Rectal smooth muscle tissue (tissue), 1 donor: ENCODE data around the gene ELL.
"Not testable (repeated sequence)": the region's sequence is repeated elsewhere in the genome, so short reads cannot be mapped to it uniquely, and the experiment has no call there.

Experiments used
- H3K27ac ChIP-seq: one replicate; pipeline ENCODE4 v1.7.0; 2013; ENCODE audit warnings: low read depth, low read length, inconsistent platforms
- H3K27me3 ChIP-seq: one replicate; pipeline ENCODE4 v1.7.0; 2013; ENCODE audit warnings: low read length; ENCODE audit not compliant: control insufficient read depth, insufficient read depth
- H3K36me3 ChIP-seq: one replicate; pipeline ENCODE4 v1.7.0; 2013; ENCODE audit warnings: low read length; ENCODE audit not compliant: control insufficient read depth, insufficient read depth
- H3K4me1 ChIP-seq: one replicate; pipeline ENCODE4 v1.7.0; 2013; ENCODE audit warnings: low read length; ENCODE audit not compliant: control insufficient read depth, insufficient read depth
- H3K4me3 ChIP-seq: one replicate; pipeline ENCODE4 v1.7.0; 2013; ENCODE audit warnings: low read length
- H3K9ac ChIP-seq: one replicate; pipeline ENCODE4 v1.7.0; 2013; ENCODE audit warnings: low read length

ELL gene

DNA sequence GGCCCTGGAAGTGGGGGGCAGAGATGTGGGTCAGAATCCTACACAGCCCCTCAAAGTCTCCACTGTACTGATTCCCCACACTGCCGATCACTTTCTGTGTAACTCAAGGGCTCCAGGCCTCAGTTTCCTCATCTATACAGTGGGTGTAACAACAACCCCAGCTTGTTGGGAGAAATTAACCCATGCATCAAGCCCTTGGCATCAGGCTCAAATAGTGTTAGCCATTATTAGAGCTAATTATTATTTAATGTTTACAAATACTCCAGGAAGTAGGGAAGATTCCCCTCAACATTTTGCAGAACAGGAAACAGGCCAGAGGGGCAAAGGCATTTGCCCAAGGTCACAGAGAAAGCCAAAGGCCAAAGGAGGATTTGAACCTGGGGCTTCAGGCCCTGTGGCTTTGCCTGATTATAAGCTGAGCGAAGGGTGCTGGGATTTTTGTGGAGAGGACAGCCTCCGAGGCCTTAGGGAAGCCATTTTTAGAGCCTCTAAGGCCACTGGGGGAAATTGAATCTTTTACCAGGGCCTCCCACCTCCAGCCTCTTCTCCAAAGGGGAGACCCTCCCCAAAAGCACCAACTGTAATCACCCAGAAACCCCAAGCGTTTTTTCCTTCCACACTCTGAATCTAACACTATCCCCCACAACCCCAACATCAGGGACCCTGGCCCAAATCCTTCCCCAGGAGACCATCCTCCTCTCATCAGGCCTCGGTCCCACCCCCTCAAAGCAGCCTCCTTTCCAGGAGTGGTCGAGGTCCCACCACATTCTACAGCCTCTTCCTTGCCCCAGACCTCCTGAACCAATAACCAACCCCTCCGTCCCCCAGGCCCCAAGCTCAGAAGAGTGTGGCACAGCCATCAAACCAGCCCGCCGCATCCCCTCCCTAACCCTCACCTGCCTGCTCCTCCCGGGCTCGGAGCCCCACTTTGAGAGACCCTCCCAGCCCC is 20.4 kb upstream of the ELL start:
- Histone ChIP-seq H3K4me1 (peaks cover 2% of the 10 kb centered on the region), H3K36me3 (peaks cover 5% of the 10 kb centered on the region), H3K9ac (peak overlapping the region; percentile 80), H3K27ac (peak overlapping the region; percentile 72), H3K4me3 (peak overlapping the region; percentile 52), H3K27me3 (no peaks in the 10 kb centered on the region)

DNA sequence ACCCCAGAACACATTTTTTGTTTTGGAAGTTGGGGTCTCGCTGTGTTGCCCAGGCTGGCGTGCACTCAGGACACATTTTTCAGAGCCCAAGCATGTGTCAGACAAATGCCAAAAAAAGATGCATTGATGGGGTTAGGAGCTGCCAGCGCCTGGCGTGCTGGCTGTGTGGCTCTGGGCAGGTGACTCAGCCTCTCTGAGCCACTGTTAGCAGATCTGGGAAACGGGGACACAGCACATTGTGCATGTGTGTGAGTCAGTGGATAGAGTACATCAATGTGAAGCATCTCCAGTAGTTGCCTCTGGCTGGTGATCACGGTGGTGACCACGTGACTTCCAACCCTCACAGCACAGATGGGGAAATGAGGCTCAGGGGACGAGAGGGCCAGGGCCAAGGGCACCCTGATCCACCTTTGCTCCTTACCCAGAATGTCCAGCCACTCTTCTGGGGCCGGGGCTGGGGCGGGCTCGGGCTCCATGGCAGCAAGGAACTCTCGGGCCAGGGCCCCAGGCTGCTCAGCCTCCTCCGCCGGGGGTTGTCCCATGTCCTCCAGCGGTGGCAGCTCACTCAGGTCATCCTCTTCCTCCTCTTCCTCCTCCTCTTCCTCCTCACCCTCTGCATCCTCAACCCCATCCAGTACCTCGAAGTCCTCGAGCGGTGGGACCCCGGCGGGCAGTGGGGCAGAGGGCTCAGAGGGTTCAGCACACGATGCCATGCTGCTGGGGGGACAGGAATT is 19.6 kb upstream of the ELL start:
- no peaks in the 10 kb centered on the region for H3K27me3 ChIP-seq
- H3K9ac ChIP-seq: no peak overlapping the region
- peak overlapping the region; percentile 72 for H3K27ac ChIP-seq
- peaks cover 12% of the 10 kb centered on the region for H3K36me3 ChIP-seq
- H3K4me3 ChIP-seq: no peak overlapping the region
- peaks cover 2% of the 10 kb centered on the region for H3K4me1 ChIP-seq

DNA sequence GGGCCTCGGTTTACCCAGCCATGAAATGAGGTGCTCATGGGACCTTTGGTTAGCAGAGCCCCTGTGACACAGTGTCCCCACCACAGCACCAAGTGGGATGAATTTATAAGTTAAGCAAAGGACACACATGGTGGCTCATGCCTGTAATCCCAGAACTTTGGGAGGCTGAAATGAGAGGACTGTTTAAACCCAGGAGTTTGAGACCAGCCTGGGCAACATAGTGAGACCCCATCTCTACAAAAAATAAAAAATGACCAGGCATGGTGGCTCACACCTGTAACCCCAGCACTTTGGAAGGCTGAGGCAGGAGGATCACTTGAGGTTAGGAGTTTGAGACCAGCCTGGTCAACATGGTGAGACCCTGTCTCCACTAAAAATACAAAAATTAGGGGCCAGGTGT is 18.3 kb upstream of the ELL start:
- not testable (repeated sequence) for H3K4me1 ChIP-seq, H3K4me3 ChIP-seq, H3K9ac ChIP-seq, H3K27me3 ChIP-seq, H3K27ac ChIP-seq
- H3K36me3 ChIP-seq: peaks cover 18% of the 10 kb centered on the region

DNA sequence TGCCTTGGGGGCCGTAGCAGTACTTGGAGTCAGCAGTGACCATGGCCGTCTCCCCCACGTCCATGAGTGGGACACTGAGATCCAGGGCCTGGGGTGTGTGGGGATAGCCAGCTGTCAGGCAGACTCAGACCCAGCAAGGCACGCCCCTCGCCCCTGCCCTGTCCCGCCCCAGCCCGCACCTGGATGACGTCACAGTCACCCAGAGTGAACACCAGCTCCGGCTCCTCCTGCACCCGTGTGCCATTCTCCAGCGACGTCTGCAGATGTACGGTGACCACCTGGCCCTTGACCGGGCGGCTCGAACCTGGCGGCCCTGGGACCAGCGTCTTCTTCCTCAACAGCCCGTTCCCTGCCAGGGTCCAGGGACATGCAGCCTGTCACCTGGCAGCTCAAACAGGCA is 17.5 kb upstream of the ELL start:
- Histone ChIP-seq H3K4me3 (no peak overlapping the region), H3K36me3 (peaks cover 18% of the 10 kb centered on the region), H3K4me1 (peaks cover 2% of the 10 kb centered on the region), H3K9ac (no peak overlapping the region), H3K27ac (no peak overlapping the region), H3K27me3 (no peaks in the 10 kb centered on the region)

DNA sequence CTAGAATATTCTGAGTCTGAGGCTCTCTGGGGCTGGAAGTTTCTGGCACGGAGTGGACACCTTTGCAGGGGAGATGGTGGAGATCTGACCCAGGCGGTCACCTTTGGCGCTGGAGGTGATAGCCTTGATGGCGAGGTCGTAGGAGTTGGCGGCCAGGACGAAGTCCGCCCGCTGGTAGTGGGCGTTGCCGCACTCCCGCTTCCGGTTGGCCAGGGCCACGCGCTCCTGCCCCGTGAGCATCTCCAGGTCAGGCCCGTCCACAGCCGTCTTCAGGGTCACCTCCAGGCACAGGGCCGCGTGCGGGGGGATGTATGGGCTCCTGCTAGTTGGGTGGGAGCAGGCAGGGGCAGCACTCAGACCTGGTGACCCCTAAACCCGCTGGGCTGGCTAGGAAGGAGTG is 16.2 kb upstream of the ELL start:
- H3K4me3 ChIP-seq: no peak overlapping the region
- no peak overlapping the region for H3K9ac ChIP-seq
- H3K4me1 ChIP-seq: peaks cover 2% of the 10 kb centered on the region
- H3K27me3 ChIP-seq: no peaks in the 10 kb centered on the region
- H3K36me3 ChIP-seq: peaks cover 20% of the 10 kb centered on the region
- H3K27ac ChIP-seq: no peak overlapping the region

DNA sequence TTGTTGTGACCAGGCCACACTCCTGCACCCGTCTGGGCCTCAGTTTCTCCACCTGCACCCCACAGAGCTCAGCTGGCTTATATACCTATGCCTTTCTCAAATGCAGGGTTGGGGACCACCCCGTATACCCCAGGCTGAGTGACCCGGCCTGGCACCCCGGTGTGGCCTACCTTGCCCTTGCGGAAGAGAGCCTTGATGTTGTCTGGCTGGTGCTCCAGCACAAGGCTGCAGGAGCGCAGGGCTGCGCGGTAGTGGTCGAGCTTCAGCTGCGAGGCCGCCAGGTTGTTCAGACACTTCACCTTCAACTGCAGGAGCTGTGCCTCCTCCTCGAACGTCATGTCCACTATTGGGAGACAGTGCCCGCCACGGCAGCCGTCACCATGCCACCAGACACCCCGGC is 15.6 kb upstream of the ELL start:
- Histone ChIP-seq H3K27me3 (no peaks in the 10 kb centered on the region), H3K27ac (no peak overlapping the region), H3K4me1 (peaks cover 2% of the 10 kb centered on the region), H3K4me3 (no peak overlapping the region), H3K36me3 (peaks cover 27% of the 10 kb centered on the region), H3K9ac (no peak overlapping the region)

DNA sequence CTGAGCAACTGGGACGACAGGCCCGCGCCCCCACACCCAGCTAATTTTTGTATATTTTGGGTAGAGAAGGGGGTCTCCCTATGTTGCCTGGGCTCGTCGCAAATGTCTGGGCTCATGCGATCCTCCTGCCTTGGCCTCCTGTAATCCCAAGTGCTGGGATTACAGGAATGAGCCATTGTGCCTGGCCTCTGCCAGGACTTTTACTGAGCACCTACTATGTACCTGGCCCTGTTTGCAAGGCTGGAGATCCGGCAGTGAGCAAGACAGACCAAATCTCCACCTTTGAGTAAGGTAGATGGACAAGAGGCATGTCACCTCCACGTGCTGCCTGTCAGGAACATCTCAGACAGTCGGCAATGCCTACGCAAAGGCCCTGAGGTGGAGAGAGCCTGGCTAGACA is 14.6 kb upstream of the ELL start:
- Histone ChIP-seq H3K27me3 (no peaks in the 10 kb centered on the region), H3K4me1 (no peaks in the 10 kb centered on the region), H3K9ac (no peak overlapping the region), H3K36me3 (peaks cover 34% of the 10 kb centered on the region), H3K4me3 (no peak overlapping the region), H3K27ac (no peak overlapping the region)

DNA sequence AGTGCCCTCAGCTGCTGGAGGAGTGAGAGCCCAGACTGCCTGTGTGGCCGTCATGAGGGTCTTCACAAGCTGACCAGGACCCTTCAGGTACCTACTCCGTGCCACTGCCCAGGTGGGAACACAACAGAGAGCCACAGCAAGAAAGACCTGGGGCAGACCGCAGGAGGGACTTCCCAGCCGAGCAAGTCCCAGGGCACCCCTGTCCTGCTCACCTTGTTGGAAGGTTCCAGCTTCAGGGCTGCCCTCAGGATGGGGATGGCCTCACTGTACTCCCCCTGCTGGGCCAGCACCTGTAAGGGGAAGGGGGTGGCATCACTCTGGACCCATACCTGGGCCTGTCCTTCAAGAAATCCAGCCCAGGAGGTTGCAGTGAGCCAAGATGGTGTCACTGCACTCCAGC is 11.2 kb upstream of the ELL start:
- Histone ChIP-seq H3K4me3 (no peak overlapping the region), H3K36me3 (peaks cover 35% of the 10 kb centered on the region), H3K27ac (no peak overlapping the region), H3K4me1 (no peaks in the 10 kb centered on the region), H3K27me3 (no peaks in the 10 kb centered on the region), H3K9ac (no peak overlapping the region)

DNA sequence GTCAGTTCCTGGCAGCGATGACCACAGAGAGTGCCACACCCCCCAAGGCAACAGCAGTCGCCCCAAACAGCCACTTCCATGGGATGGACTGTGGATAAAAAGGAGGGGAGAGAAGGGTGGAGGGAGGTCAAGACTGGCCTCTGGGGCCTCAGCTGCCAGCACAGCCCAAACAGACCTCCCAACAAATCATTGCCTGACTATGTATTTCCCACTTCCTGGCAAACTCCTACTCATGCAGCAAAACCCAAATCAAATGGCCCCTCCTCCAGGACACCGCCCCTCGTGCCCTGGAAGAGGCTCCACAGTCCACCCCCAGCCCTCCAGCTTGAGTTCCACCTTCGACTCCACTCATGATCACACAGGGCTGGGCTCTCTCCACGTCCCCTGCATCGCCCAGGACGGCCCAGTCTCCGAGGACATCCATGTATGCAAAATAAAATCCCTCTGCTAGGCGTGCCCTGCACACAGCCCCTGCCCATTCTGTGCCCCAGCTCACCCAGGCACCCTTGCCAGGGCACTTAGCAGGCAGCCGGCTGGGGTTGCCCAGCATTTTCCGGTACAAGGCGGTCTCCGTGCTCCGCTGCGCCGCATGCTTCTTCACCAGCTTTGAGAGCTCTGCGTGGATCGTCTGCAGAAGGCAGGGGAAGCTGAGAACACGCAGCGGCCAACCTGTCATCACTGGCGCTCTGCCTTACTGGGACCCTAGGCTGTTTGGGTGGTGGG is 10.5 kb upstream of the ELL start:
- Histone ChIP-seq H3K27me3 (no peaks in the 10 kb centered on the region), H3K27ac (no peak overlapping the region), H3K4me1 (no peaks in the 10 kb centered on the region), H3K4me3 (no peak overlapping the region), H3K36me3 (peaks cover 34% of the 10 kb centered on the region), H3K9ac (no peak overlapping the region)

DNA sequence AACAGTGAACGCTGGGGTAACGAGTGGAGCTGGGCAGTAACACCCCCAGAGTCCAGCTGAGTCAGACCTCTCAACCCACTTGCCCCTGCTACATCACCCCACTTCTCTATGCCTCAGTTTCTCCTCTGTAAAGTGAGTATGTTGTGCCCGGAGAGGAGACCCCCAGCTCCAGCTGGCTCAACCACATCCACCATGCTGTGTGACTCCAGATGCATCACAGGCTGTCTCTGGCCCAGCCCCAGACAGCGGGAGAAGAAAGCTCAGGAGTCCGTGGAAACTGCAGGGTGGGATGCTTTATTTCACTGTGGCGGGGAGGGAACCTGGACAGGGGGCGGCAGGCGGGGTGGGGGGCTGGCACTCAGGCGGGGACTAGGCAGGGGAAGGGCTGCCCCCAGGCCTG is 9.6 kb upstream of the ELL start:
- H3K36me3 ChIP-seq: peaks cover 26% of the 10 kb centered on the region
- H3K9ac ChIP-seq: no peak overlapping the region
- H3K27me3 ChIP-seq: no peaks in the 10 kb centered on the region
- H3K4me3 ChIP-seq: no peak overlapping the region
- H3K27ac ChIP-seq: no peak overlapping the region
- H3K4me1 ChIP-seq: no peaks in the 10 kb centered on the region

DNA sequence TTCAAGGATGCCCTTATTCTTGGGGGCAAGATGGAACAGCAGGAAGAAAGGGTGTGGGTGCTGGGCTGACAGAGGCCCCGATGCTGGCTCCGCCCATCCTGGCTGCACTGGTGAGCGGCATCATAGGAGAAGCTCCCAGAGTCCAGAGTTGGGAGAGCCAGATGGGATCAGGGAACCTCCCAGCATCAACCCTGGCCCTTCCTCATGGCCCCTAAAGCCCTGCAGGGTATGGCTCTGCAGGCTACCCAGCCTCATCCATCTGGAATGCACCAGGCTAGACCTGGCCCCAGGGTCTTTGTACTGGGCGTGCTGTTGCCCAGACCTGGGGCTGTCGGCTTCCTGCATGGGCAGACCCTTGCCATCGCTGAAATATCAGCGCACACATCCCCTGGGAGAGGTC is 7.9 kb upstream of the ELL start:
- H3K36me3 ChIP-seq: peaks cover 19% of the 10 kb centered on the region
- H3K4me3 ChIP-seq: no peak overlapping the region
- H3K9ac ChIP-seq: no peak overlapping the region
- H3K4me1 ChIP-seq: no peaks in the 10 kb centered on the region
- H3K27me3 ChIP-seq: no peaks in the 10 kb centered on the region
- H3K27ac ChIP-seq: no peak overlapping the region

DNA sequence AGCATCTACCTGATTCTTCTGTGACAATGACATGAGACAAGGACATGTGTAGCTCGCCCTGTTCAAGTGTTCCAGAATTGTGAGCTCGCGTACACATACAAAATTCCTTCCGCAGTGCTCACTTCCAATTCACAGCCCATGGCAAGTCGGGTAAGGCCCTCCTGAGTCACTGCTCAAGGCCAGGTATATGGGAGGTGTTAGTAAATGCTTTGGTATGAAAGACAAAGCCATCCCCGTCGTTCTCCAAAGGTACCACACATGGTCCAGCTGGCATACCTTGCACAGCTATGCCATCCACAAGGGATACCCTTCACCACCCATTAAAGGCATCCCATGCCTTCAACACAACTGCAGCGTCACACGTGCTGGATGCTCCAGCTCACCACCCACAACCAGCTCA is 4.4 kb upstream of the ELL start:
- Histone ChIP-seq H3K27ac (no peak overlapping the region), H3K4me3 (no peak overlapping the region), H3K9ac (no peak overlapping the region), H3K36me3 (peaks cover 2% of the 10 kb centered on the region), H3K27me3 (no peaks in the 10 kb centered on the region), H3K4me1 (no peaks in the 10 kb centered on the region)
